Large intestine (tissue), 12 donors: Measurements from ENCODE around the gene TET1. TPM values are rescaled to one million over a fixed set of nuclear protein-coding genes. Genes with fewer than 3 reads are reported as not detected.
"Not testable (repeated sequence)": the region's sequence is repeated elsewhere in the genome, so short reads cannot be mapped to it uniquely, and the experiment has no call there.

Source experiments
- DNase-seq, 2 donors: peaks; one replicate each; pipeline versions ENCODE4 v3.0.0 to v3.0.0-alpha.2; 2013
- H3K27ac ChIP-seq: one replicate; pipeline ENCODE4 v1.5.1; 2013; ENCODE audit warnings: low read length
- H3K27me3 ChIP-seq: 2 replicates; pipeline ENCODE4 v1.6.1; 2013; ENCODE audit warnings: low read length; ENCODE audit not compliant: control insufficient read depth, insufficient read depth
- H3K36me3 ChIP-seq: 2 replicates; pipeline ENCODE4 v1.6.1; 2013; ENCODE audit warnings: low read length; ENCODE audit not compliant: control insufficient read depth, insufficient read depth
- H3K4me1 ChIP-seq: one replicate; pipeline ENCODE4 v1.6.1; 2013; ENCODE audit warnings: low read length; ENCODE audit not compliant: control insufficient read depth, insufficient read depth
- H3K4me3 ChIP-seq: one replicate; pipeline ENCODE4 v1.5.1; 2013; ENCODE audit warnings: low read length
- H3K9me3 ChIP-seq: one replicate; pipeline ENCODE4 v1.6.1; 2013; ENCODE audit warnings: mild to moderate bottlenecking, low read depth, low read length, moderate library complexity; ENCODE audit not compliant: control insufficient read depth
- WGBS: methylation state at CpG from one replicate; pipeline ENCODE4 v1.1.5; 2013; ENCODE audit warnings: low lambda C conversion rate; ENCODE audit not compliant: insufficient coverage; 5-methylcytosine and 5-hydroxymethylcytosine counted together
- long read RNA-seq, 11 donors: transcript quantifications; one replicate each; lab custom pipeline, GENCODE V29; 2026
- polyA plus RNA-seq: library from polyadenylated mRNA; unstranded; fragments of 120-200 nt; gene quantifications from one replicate; pipeline ENCODE4 v1.2.1, GENCODE V29; 2013

TET1 gene
- 3.2 TPM for polyA plus RNA-seq
- long read RNA-seq, donor 1: 0 reads
- long read RNA-seq, donor 2: 0 reads
- long read RNA-seq, donor 3: 0 reads
- long read RNA-seq, donor 4: 0 reads
- long read RNA-seq, donor 5: 0 reads
- long read RNA-seq, donor 6: 0 reads
- long read RNA-seq, donor 7: 0 reads
- long read RNA-seq, donor 8: 0 reads
- long read RNA-seq, donor 9: 0 reads
- long read RNA-seq, donor 10: 0 reads
- long read RNA-seq, donor 11: 0 reads

DNA sequence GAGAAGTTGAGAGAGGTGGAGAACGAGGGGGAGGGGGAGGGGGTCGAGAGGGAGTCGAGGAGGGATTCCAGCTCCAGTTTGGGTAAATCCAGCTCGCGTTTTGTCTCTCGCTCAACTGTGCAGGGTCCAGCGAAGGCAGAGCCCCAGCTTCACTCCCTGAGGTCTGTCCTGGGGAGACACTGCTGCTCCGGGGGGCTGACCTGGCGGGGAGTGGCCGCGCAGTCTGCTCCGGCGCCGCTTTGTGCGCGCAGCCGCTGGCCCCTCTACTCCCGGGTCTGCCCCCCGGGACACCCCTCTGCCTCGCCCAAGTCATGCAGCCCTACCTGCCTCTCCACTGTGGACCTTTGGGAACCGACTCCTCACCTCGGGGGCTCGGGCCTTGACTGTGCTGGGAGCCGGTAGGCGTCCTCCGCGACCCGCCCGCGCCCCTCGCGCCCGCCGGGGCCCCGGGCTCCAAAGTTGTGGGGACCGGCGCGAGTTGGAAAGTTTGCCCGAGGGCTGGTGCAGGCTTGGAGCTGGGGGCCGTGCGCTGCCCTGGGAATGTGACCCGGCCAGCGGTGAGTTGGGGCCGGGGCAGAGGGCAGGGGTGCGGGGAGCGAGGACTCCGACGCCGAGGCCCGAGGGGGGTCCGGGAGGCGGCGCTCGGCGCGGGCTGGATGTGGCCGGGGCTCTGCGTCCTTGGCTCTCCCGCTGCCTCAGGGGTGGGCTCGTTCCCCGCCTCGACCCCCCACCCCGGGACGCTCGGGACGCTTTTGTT is at the start of gene TET1:
TET1 (plus strand) TSS at position 152 of the 757 bp plus-strand sequence. CDS start 12,002 bp downstream, outside the sequence.
- H3K4me1 ChIP-seq: no peaks in the 10 kb centered on the region
- no peaks in the 10 kb centered on the region for H3K9me3 ChIP-seq
- H3K36me3 ChIP-seq: no peaks in the 10 kb centered on the region
- no peaks in the 10 kb centered on the region for H3K27me3 ChIP-seq
- WGBS: no CpG with 5 or more reads among the region's 66 CpGs
- peak; percentile 41 to 64 for DNase-seq
- H3K27ac ChIP-seq: no peak within 1 kb of the TSS
- peak within 1 kb of the TSS; percentile 83 for H3K4me3 ChIP-seq

DNA sequence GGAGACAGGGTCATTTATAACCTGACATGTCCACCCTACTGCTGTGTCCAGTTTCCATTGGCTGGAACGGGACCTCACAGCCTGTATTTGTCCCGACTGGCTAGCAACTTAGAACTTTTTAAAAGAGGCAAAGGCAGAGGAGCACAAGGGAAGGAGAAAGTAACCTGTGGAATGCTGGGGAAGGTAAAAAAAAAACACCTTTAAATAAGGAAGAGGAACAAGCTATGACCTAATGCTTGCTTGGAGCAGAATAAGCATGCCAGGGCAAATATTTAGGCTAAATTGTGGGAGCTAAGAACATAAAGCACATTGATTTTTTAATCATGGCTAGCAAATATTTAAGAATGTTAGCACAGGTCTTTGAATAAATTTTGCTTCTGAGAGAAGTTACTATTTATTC is 43.9 kb upstream of the TET1 start:
- no CpG with 5 or more reads among the region's 2 CpGs for WGBS
- H3K36me3 ChIP-seq, H3K9me3 ChIP-seq, H3K27me3 ChIP-seq, H3K27ac ChIP-seq, DNase-seq, H3K4me3 ChIP-seq: not testable (repeated sequence)
- H3K4me1 ChIP-seq: peaks cover 11% of the 10 kb centered on the region

DNA sequence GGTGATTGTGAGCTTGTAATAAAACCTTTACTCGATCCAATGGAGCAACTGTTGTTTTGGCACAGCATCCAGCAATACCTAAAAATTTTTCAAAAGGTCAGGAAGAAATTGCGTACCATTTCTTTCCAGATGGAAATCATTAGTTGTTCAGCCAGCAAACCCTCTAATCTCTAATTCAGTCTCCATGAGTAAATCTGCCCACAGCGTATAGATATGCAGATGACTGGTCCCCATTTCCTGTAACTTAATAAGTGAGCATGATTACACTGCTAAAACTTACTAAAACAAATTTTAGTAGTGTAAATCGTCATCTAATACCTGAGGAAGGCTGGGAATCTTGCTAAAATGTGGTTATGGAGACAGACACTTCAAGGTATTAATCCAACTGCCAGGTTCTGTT is 43.4 kb upstream of the TET1 start:
- H3K4me3 ChIP-seq: no peak overlapping the region
- H3K27me3 ChIP-seq: no peaks in the 10 kb centered on the region
- 40% methylated on average over 2 of the region's 4 CpGs for WGBS
- peak overlapping the region; percentile 69 for H3K27ac ChIP-seq
- no peak for DNase-seq
- H3K4me1 ChIP-seq: peaks cover 11% of the 10 kb centered on the region
- H3K9me3 ChIP-seq: no peaks in the 10 kb centered on the region
- H3K36me3 ChIP-seq: peaks cover 9% of the 10 kb centered on the region

DNA sequence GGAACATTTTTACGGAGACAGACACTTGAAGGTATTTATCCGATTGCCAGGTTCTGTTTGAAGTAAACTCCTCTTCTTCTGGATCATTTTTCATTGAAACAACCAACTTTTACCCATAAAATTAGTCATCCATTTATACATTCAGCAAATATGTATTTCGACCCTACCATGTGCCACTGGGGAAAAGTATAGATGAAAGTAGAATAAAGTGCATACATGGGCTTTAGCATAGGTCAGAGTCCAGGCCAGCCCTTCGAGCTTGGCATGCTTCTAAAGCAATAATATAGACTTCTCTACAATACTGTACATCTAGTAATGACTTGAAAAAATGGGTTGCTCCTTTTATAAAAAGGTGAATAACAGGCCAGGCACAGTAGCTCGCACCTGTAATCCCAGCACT is 42.9 kb upstream of the TET1 start:
- peaks cover 7% of the 10 kb centered on the region for H3K36me3 ChIP-seq
- WGBS: 33% methylated on average over 1 of the region's 5 CpGs

DNA sequence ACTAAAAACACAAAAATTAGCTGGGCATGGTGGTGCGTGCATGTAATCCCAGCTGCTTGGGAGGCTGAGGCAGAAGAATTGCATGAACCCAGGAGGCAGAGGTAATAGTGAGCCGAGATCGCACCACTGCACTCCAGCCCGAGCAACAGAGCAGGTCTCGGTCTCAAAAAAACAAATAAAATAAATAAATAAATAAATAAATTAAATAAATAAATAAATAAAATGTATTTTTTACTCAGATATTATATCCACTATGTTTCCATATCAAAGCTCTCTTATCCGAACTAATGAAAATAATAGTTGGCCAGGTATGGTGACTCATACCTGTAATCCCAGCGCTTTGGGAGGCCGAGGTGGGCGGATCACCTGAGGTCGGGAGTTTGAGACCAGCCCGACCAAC is 41.5 kb upstream of the TET1 start:
- H3K27me3 ChIP-seq, H3K4me3 ChIP-seq, H3K27ac ChIP-seq, DNase-seq, H3K9me3 ChIP-seq, H3K36me3 ChIP-seq: not testable (repeated sequence)
- peaks cover 11% of the 10 kb centered on the region for H3K4me1 ChIP-seq
- WGBS: 98% methylated on average over 6 of the region's 11 CpGs

More for the DNA sequence above, 42.9 kb upstream of the TET1 start:
- no peaks in the 10 kb centered on the region for H3K9me3 ChIP-seq
- H3K4me3 ChIP-seq: no peak overlapping the region
- DNase-seq: peak; percentile 65 to 79
- no peaks in the 10 kb centered on the region for H3K27me3 ChIP-seq
- peak overlapping the region; percentile 69 for H3K27ac ChIP-seq
- H3K4me1 ChIP-seq: peaks cover 11% of the 10 kb centered on the region

DNA sequence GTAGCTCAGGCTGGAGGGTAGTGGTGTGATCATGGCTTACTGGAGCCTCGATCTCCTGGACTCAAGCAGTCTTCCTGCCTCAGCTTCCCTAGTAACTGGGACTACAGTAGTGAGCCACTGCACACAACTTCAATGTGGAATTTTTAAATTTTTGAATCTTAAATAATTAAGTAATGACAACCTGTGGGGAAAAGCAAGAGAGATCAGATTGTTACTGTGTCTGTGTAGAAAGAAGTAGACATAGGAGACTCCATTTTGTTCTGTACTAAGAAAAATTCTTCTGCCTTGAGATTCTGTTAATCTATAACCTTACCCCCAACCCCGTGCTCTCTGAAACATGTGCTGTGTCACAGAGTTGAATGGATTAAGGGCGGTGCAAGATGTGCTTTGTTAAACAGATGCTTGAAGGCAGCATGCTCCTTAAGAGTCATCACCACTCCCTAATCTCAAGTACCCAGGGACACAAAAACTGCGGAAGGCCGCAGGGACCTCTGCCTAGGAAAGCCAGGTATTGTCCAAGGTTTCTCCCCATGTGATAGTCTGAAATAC is 34.6 kb upstream of the TET1 start:
- WGBS: no CpG with 5 or more reads among the region's 5 CpGs
- not testable (repeated sequence) for DNase-seq, H3K4me1 ChIP-seq, H3K36me3 ChIP-seq, H3K27me3 ChIP-seq, H3K4me3 ChIP-seq, H3K9me3 ChIP-seq
- H3K27ac ChIP-seq: peak overlapping the region; percentile 92

DNA sequence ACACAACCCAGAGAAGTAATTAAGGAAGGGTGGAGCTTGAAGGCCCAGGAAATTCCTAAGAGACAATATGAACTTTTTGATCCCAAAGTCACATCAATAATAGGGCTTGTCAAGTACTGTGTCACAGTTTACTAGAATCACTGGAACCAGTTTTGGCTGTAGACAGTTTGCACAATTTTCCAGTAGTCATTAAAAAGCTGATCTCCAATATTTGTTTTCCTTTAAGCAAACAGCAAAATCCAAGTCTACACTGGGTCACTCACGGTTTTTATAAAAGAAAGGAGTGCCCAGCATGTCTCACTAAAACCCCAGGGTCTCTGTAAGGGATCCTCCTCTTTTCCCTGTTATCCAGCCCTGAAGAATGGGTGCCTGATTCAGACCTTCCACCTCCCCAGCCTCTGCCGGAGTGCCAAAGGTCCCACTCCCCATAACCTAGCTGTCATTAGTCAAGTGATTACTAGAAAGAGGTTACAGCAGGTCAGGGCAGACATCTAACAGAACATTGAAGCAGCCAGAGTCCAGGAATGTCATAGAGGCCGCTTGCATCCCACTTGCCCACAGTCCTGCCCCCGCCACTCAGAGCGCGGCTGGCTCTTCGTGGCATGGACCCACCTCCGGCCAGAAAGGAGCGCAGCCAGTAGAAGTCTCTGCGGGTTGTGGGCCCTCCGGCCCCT is 33.4 kb upstream of the TET1 start:
- Histone ChIP-seq H3K9me3 (no peaks in the 10 kb centered on the region), H3K27ac (peak overlapping the region; percentile 87), H3K4me3 (peak overlapping the region; percentile 90), H3K4me1 (peaks cover 6% of the 10 kb centered on the region), H3K27me3 (no peaks in the 10 kb centered on the region), H3K36me3 (no peaks in the 10 kb centered on the region)
- WGBS: no CpG with 5 or more reads among the region's 11 CpGs
- peak; percentile 47 to 75 for DNase-seq

DNA sequence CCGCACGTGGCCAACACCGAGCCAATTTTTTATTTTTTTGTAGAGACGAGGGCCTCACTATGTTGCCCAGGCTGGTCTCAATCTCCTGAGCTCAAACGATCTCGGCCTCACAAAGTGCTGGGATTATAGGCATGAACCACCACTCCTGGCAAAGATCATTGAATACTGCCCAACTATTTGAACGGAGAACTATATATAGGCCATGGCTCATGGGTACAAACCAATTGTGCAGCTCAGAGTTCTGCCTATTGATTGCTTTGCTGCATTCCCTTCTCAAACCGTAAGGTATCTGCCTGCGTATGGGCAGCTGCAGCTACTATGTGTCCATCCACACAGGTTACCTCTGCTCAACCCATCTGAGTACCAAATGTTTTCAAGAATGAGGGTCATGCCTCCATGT is 23.2 kb upstream of the TET1 start:
- Histone ChIP-seq H3K36me3 (no peaks in the 10 kb centered on the region), H3K4me3 (no peak overlapping the region), H3K27ac (no peak overlapping the region), H3K27me3 (no peaks in the 10 kb centered on the region), H3K9me3 (no peaks in the 10 kb centered on the region), H3K4me1 (no peaks in the 10 kb centered on the region)
- WGBS: no CpG with 5 or more reads among the region's 9 CpGs
- DNase-seq: no peak

DNA sequence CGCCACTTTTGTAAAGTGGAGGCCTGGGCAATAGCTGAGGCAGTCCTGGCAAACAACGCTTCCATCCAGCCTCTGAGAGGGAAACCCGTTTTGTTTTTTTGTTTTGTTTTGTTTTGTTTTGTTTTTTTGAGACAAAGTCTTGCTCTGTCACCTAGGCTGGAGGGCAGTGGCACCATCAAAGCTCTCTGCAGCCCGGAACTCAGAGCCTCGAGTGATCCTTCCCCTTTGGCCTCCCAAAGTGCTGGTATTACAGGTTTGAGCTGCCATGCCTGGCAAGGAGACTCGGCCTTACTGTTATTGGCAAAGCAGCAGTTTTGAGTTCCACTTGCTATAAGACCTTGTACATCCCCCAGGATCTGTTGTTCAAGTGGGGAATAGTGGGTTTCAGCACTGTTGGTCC is 22.3 kb upstream of the TET1 start:
- no CpG with 5 or more reads among the region's 6 CpGs for WGBS
- no peak for DNase-seq
- H3K9me3 ChIP-seq: no peaks in the 10 kb centered on the region
- H3K27me3 ChIP-seq: no peaks in the 10 kb centered on the region
- no peaks in the 10 kb centered on the region for H3K36me3 ChIP-seq
- no peaks in the 10 kb centered on the region for H3K4me1 ChIP-seq
- H3K27ac ChIP-seq: no peak overlapping the region
- H3K4me3 ChIP-seq: no peak overlapping the region
